HL-60 (cell line): ENCODE results near the gene COX7A2L.

Experiments
- GABPA ChIP-seq: IDR thresholded peaks from 2 replicates; pipeline ENCODE4 v1.6.1; 2012; ENCODE audit warnings: low read depth
- POLR2AphosphoS5 ChIP-seq: IDR thresholded peaks from 2 replicates; pipeline ENCODE4 v1.6.1; 2012; ENCODE audit warnings: low read depth
- SPI1 ChIP-seq: IDR thresholded peaks from 2 replicates; pipeline ENCODE4 v1.6.1; 2012; ENCODE audit warnings: low read depth, mild to moderate bottlenecking, borderline replicate concordance
- TF ChIP-seq, protein P1 (sequence below): IDR thresholded peaks from one replicate; pipeline ENCODE4 v1.5.1; 2011; ENCODE audit warnings: low read length, control low read depth, inconsistent platforms; ENCODE audit not compliant: insufficient read depth
- TF ChIP-seq, protein P2 (sequence below): IDR thresholded peaks from 2 replicates; pipeline ENCODE4 v1.6.1; 2012; ENCODE audit warnings: low read depth; ENCODE audit not compliant: insufficient replicate concordance

GRCh38 chr2:42361728-42362283, 789 bp upstream of the COX7A2L start:
- TF ChIP-seq, protein P1, sequence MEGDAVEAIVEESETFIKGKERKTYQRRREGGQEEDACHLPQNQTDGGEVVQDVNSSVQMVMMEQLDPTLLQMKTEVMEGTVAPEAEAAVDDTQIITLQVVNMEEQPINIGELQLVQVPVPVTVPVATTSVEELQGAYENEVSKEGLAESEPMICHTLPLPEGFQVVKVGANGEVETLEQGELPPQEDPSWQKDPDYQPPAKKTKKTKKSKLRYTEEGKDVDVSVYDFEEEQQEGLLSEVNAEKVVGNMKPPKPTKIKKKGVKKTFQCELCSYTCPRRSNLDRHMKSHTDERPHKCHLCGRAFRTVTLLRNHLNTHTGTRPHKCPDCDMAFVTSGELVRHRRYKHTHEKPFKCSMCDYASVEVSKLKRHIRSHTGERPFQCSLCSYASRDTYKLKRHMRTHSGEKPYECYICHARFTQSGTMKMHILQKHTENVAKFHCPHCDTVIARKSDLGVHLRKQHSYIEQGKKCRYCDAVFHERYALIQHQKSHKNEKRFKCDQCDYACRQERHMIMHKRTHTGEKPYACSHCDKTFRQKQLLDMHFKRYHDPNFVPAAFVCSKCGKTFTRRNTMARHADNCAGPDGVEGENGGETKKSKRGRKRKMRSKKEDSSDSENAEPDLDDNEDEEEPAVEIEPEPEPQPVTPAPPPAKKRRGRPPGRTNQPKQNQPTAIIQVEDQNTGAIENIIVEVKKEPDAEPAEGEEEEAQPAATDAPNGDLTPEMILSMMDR, result no peak
- no peak for TF ChIP-seq POLR2AphosphoS5
- TF ChIP-seq, protein P2, sequence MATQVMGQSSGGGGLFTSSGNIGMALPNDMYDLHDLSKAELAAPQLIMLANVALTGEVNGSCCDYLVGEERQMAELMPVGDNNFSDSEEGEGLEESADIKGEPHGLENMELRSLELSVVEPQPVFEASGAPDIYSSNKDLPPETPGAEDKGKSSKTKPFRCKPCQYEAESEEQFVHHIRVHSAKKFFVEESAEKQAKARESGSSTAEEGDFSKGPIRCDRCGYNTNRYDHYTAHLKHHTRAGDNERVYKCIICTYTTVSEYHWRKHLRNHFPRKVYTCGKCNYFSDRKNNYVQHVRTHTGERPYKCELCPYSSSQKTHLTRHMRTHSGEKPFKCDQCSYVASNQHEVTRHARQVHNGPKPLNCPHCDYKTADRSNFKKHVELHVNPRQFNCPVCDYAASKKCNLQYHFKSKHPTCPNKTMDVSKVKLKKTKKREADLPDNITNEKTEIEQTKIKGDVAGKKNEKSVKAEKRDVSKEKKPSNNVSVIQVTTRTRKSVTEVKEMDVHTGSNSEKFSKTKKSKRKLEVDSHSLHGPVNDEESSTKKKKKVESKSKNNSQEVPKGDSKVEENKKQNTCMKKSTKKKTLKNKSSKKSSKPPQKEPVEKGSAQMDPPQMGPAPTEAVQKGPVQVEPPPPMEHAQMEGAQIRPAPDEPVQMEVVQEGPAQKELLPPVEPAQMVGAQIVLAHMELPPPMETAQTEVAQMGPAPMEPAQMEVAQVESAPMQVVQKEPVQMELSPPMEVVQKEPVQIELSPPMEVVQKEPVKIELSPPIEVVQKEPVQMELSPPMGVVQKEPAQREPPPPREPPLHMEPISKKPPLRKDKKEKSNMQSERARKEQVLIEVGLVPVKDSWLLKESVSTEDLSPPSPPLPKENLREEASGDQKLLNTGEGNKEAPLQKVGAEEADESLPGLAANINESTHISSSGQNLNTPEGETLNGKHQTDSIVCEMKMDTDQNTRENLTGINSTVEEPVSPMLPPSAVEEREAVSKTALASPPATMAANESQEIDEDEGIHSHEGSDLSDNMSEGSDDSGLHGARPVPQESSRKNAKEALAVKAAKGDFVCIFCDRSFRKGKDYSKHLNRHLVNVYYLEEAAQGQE, result no peak
- no peak for TF ChIP-seq GABPA
- TF ChIP-seq SPI1, result no peak
